Right lobe of liver (tissue), 4 donors: ENCODE results near the gene MAST4.

Experiments
- CTCF ChIP-seq, 4 donors: fragments of 200-600 bp in 3 of 4; fragments of 450-650 bp in 1 of 4; IDR thresholded peaks; one replicate each; pipeline versions ENCODE4 v1.5.1 to v1.8.0; 2016 to 2022; ENCODE audit warnings: antibody characterized with exemption in 4 of 4, mild to moderate bottlenecking in 2 of 4
- POLR2A ChIP-seq: fragments of 450-650 bp; IDR thresholded peaks from one replicate; pipeline ENCODE4 v1.6.1; 2017; ENCODE audit warnings: antibody characterized with exemption, mild to moderate bottlenecking
- donor health status: DM: no; HTN: no; CAD: no.
- donor health status: DM: no; HTN: no; CAD: no.
- donor health status: DM: no; HTN: yes; CAD: no.

- TF ChIP-seq CTCF (IDR thresholded peaks at IDR 0.05) (no peak), POLR2A (no peak)
Observed at GRCh38 chr5:67005737-67006499, 409.7 kb downstream of the MAST4 start.
